SK-N-SH treated with all-trans-retinoic acid at 6 μM for 48 hours (cell line): ENCODE results near the gene NTN5.

Experiments
- ATAC-seq: fragments of 200-7000 bp; cut with Tn5 transposase; 3 replicates; pipeline ENCODE4 v1.9.1; 2020; ENCODE audit warnings: mild to moderate bottlenecking, moderate library complexity
- ARNTL ChIP-seq: fragments of 450-650 bp; formaldehyde crosslinking; IDR thresholded peaks from 2 replicates; pipeline ENCODE4 v1.5.0; 2020; ENCODE audit warnings: low read depth, mild to moderate bottlenecking, moderate library complexity, borderline replicate concordance
- BACH2 ChIP-seq: fragments of 250-450 bp; sonication (Bioruptor Pico); IDR thresholded peaks from 2 replicates; pipeline ENCODE4 v1.9.0; 2021; ENCODE audit warnings: mild to moderate bottlenecking, borderline replicate concordance
- CSDC2 ChIP-seq: fragments of 250-450 bp; sonication (Bioruptor Pico); IDR thresholded peaks from 2 replicates; pipeline ENCODE4 v1.5.0; 2020; ENCODE audit warnings: mild to moderate bottlenecking, moderate library complexity
- ESRRG ChIP-seq: fragments of 250-450 bp; sonication (Bioruptor Pico); IDR thresholded peaks from 2 replicates; pipeline ENCODE4 v1.6.1; 2021; ENCODE audit warnings: mild to moderate bottlenecking
- GLIS3 ChIP-seq: fragments of 250-450 bp; sonication (Bioruptor Pico); IDR thresholded peaks from 2 replicates; pipeline ENCODE4 v1.5.0; 2020; ENCODE audit warnings: mild to moderate bottlenecking, moderate library complexity
- ISL1 ChIP-seq: fragments of 250-450 bp; sonication (Bioruptor Pico); IDR thresholded peaks from 2 replicates; pipeline ENCODE4 v2.1.2; 2022; ENCODE audit warnings: mild to moderate bottlenecking, moderate library complexity
- OSR1 ChIP-seq: fragments of 250-450 bp; sonication (Bioruptor Pico); IDR thresholded peaks from 2 replicates; pipeline ENCODE4 v1.8.0; 2022; ENCODE audit warnings: moderate library complexity, mild to moderate bottlenecking, inconsistent platforms
- PPARA ChIP-seq: fragments of 250-450 bp; sonication (Bioruptor Pico); IDR thresholded peaks from 2 replicates; pipeline ENCODE4 v1.5.0; 2020; ENCODE audit warnings: mild to moderate bottlenecking, borderline replicate concordance
- RARB ChIP-seq: fragments of 250-450 bp; sonication (Bioruptor Pico); IDR thresholded peaks from 2 replicates; pipeline ENCODE4 v1.8.0; 2021; ENCODE audit warnings: mild to moderate bottlenecking, moderate library complexity
- SNAI2 ChIP-seq: fragments of 250-450 bp; sonication (Bioruptor Pico); IDR thresholded peaks from 2 replicates; pipeline ENCODE4 v1.5.0; 2020; ENCODE audit warnings: mild to moderate bottlenecking, moderate library complexity
- TCF4 ChIP-seq: fragments of 250-450 bp; sonication (Bioruptor Pico); IDR thresholded peaks from 2 replicates; pipeline ENCODE4 v1.8.0; 2021; ENCODE audit warnings: mild to moderate bottlenecking, moderate library complexity, borderline replicate concordance
- TOX ChIP-seq: fragments of 250-450 bp; sonication (Bioruptor Pico); IDR thresholded peaks from 2 replicates; pipeline ENCODE4 v1.8.0; 2021; ENCODE audit warnings: mild to moderate bottlenecking, moderate library complexity, borderline replicate concordance
- ZC3H10 ChIP-seq: fragments of 250-450 bp; sonication (Bioruptor Pico); IDR thresholded peaks from 2 replicates; pipeline ENCODE4 v1.5.1; 2021; ENCODE audit warnings: mild to moderate bottlenecking, moderate library complexity
- ZFP3 ChIP-seq: fragments of 250-450 bp; sonication (Bioruptor Pico); IDR thresholded peaks from 2 replicates; pipeline ENCODE4 v1.5.0; 2020; ENCODE audit warnings: mild to moderate bottlenecking, moderate library complexity
- ZFP30 ChIP-seq: fragments of 450-650 bp; formaldehyde crosslinking; IDR thresholded peaks from 2 replicates; pipeline ENCODE4 v1.5.0; 2022; ENCODE audit warnings: mild to moderate bottlenecking, moderate library complexity
- ZNF565 ChIP-seq: fragments of 450-650 bp; formaldehyde crosslinking; conservative IDR thresholded peaks from 2 replicates; pipeline ENCODE4 v1.5.0; 2020; ENCODE audit warnings: low read depth, mild to moderate bottlenecking, moderate library complexity
- ZNF70 ChIP-seq: fragments of 450-650 bp; formaldehyde crosslinking; IDR thresholded peaks from 2 replicates; pipeline ENCODE4 v1.5.0; 2020; ENCODE audit warnings: mild to moderate bottlenecking, moderate library complexity
- TF ChIP-seq, protein P1 (sequence below): fragments of 250-450 bp; sonication (Bioruptor Pico); IDR thresholded peaks from 2 replicates; pipeline ENCODE4 v1.5.0; 2020; ENCODE audit warnings: mild to moderate bottlenecking, moderate library complexity
- TF ChIP-seq, protein P2 (sequence below): fragments of 250-450 bp; sonication (Bioruptor Pico); IDR thresholded peaks from 2 replicates; pipeline ENCODE4 v1.8.0; 2020; ENCODE audit warnings: mild to moderate bottlenecking, moderate library complexity, borderline replicate concordance
- TF ChIP-seq, protein P3 (sequence below): fragments of 250-450 bp; sonication (Bioruptor Pico); IDR thresholded peaks from 2 replicates; pipeline ENCODE4 v1.8.0; 2021; ENCODE audit warnings: low read depth, mild to moderate bottlenecking, moderate library complexity, borderline replicate concordance
- TF ChIP-seq, protein P4 (sequence below): fragments of 250-450 bp; sonication (Bioruptor Pico); IDR thresholded peaks from 2 replicates; pipeline ENCODE4 v1.5.1; 2021; ENCODE audit warnings: mild to moderate bottlenecking, moderate library complexity
- TF ChIP-seq, protein P5 (sequence below): fragments of 250-450 bp; sonication (Bioruptor Pico); IDR thresholded peaks from 2 replicates; pipeline ENCODE4 v1.5.1; 2020; ENCODE audit warnings: low read depth, mild to moderate bottlenecking, moderate library complexity

NTN5 gene

DNA sequence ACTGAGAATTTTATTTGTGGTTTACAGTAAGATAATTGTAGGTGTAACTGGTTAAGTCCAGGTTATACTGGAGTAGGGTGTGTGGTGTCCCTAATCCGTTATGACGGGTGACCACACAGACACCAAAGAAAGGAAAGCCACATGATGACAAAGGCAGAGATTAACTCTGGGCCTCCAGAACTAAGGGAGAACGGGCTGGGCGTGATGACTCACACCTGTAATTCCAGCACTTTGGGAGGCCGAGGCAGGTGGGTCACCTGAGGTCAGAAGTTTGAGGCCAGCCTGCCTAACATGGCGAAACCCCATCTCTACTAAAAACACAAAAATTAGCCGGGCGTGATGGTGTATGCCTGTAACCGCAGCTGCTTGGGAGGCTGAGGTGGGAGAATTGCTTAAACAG lies 12.8 kb upstream of the NTN5 start:
- TF ChIP-seq, protein P1, sequence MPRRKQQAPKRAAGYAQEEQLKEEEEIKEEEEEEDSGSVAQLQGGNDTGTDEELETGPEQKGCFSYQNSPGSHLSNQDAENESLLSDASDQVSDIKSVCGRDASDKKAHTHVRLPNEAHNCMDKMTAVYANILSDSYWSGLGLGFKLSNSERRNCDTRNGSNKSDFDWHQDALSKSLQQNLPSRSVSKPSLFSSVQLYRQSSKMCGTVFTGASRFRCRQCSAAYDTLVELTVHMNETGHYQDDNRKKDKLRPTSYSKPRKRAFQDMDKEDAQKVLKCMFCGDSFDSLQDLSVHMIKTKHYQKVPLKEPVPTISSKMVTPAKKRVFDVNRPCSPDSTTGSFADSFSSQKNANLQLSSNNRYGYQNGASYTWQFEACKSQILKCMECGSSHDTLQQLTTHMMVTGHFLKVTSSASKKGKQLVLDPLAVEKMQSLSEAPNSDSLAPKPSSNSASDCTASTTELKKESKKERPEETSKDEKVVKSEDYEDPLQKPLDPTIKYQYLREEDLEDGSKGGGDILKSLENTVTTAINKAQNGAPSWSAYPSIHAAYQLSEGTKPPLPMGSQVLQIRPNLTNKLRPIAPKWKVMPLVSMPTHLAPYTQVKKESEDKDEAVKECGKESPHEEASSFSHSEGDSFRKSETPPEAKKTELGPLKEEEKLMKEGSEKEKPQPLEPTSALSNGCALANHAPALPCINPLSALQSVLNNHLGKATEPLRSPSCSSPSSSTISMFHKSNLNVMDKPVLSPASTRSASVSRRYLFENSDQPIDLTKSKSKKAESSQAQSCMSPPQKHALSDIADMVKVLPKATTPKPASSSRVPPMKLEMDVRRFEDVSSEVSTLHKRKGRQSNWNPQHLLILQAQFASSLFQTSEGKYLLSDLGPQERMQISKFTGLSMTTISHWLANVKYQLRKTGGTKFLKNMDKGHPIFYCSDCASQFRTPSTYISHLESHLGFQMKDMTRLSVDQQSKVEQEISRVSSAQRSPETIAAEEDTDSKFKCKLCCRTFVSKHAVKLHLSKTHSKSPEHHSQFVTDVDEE (CRISPR knock-in tag), result no peak
- TF ChIP-seq GLIS3 (CRISPR knock-in tag), result no peak
- no peak for TF ChIP-seq ISL1 (CRISPR knock-in tag)
- TF ChIP-seq TCF4 (CRISPR knock-in tag), result no peak
- no peak for TF ChIP-seq ZFP30 (CRISPR knock-in tag)
- no peak for TF ChIP-seq SNAI2
- no peak for TF ChIP-seq TOX (CRISPR knock-in tag)
- no peak for TF ChIP-seq ESRRG
- TF ChIP-seq, protein P2, sequence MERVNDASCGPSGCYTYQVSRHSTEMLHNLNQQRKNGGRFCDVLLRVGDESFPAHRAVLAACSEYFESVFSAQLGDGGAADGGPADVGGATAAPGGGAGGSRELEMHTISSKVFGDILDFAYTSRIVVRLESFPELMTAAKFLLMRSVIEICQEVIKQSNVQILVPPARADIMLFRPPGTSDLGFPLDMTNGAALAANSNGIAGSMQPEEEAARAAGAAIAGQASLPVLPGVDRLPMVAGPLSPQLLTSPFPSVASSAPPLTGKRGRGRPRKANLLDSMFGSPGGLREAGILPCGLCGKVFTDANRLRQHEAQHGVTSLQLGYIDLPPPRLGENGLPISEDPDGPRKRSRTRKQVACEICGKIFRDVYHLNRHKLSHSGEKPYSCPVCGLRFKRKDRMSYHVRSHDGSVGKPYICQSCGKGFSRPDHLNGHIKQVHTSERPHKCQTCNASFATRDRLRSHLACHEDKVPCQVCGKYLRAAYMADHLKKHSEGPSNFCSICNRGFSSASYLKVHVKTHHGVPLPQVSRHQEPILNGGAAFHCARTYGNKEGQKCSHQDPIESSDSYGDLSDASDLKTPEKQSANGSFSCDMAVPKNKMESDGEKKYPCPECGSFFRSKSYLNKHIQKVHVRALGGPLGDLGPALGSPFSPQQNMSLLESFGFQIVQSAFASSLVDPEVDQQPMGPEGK, result no peak
- TF ChIP-seq CSDC2 (CRISPR knock-in tag), result no peak
- no peak for TF ChIP-seq ZC3H10
- no peak for TF ChIP-seq BACH2 (CRISPR knock-in tag)
- TF ChIP-seq, protein P3, sequence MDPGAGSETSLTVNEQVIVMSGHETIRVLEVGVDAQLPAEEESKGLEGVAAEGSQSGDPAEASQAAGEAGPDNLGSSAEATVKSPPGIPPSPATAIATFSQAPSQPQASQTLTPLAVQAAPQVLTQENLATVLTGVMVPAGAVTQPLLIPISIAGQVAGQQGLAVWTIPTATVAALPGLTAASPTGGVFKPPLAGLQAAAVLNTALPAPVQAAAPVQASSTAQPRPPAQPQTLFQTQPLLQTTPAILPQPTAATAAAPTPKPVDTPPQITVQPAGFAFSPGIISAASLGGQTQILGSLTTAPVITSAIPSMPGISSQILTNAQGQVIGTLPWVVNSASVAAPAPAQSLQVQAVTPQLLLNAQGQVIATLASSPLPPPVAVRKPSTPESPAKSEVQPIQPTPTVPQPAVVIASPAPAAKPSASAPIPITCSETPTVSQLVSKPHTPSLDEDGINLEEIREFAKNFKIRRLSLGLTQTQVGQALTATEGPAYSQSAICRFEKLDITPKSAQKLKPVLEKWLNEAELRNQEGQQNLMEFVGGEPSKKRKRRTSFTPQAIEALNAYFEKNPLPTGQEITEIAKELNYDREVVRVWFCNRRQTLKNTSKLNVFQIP, result no peak
- TF ChIP-seq OSR1 (CRISPR knock-in tag), result no peak
- no peak for TF ChIP-seq ZNF70 (CRISPR knock-in tag)
- TF ChIP-seq, protein P4, sequence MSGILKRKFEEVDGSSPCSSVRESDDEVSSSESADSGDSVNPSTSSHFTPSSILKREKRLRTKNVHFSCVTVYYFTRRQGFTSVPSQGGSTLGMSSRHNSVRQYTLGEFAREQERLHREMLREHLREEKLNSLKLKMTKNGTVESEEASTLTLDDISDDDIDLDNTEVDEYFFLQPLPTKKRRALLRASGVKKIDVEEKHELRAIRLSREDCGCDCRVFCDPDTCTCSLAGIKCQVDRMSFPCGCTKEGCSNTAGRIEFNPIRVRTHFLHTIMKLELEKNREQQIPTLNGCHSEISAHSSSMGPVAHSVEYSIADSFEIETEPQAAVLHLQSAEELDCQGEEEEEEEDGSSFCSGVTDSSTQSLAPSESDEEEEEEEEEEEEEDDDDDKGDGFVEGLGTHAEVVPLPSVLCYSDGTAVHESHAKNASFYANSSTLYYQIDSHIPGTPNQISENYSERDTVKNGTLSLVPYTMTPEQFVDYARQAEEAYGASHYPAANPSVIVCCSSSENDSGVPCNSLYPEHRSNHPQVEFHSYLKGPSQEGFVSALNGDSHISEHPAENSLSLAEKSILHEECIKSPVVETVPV (CRISPR knock-in tag), result no peak
- TF ChIP-seq RARB (CRISPR knock-in tag), result no peak
- TF ChIP-seq PPARA, result no peak
- TF ChIP-seq, protein P5, sequence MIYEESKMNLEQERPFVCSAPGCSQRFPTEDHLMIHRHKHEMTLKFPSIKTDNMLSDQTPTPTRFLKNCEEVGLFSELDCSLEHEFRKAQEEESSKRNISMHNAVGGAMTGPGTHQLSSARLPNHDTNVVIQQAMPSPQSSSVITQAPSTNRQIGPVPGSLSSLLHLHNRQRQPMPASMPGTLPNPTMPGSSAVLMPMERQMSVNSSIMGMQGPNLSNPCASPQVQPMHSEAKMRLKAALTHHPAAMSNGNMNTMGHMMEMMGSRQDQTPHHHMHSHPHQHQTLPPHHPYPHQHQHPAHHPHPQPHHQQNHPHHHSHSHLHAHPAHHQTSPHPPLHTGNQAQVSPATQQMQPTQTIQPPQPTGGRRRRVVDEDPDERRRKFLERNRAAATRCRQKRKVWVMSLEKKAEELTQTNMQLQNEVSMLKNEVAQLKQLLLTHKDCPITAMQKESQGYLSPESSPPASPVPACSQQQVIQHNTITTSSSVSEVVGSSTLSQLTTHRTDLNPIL, result no peak
- no peak for TF ChIP-seq ARNTL
- no peak for ATAC-seq

DNA sequence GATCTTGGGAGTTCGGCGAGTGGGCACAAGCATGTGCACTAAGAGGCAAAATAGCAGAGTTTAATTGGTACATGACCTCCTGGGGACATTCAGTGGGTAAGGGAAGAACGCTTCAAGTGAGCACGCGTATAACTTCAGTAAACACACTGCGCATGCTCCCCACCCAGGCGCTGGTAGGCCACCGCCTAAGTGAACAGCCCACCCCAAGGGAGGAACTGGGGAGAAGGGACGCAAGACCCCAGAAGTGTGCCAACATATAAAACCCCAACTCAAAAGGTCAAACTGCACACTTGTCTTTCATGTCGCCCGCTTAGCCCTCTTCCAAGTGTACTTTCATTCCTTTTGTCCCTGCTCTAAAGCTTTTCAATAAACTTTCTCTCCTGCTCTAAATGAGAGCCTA lies 10.5 kb upstream of the NTN5 start:
- no peak for ATAC-seq
- TF ChIP-seq, protein P3, result no peak
- TF ChIP-seq TCF4 (CRISPR knock-in tag) (no peak), ISL1 (CRISPR knock-in tag) (no peak), ZC3H10 (no peak), PPARA (no peak), ZNF565 (CRISPR knock-in tag) (no peak), ZNF70 (CRISPR knock-in tag) (no peak), RARB (CRISPR knock-in tag) (no peak), ARNTL (no peak), BACH2 (CRISPR knock-in tag) (no peak), ESRRG (no peak), CSDC2 (CRISPR knock-in tag) (no peak), ZFP3 (CRISPR knock-in tag) (no peak)
- TF ChIP-seq, protein P2, result no peak
- TF ChIP-seq, protein P5, result no peak
- TF ChIP-seq, protein P1 (CRISPR knock-in tag), result no peak
